Neuron (in vitro differentiated cells): ENCODE data around the gene RAB20.

Source experiments
- H2AFZ ChIP-seq: one replicate; pipeline ENCODE4 v1.6.1; 2013; ENCODE audit warnings: low read depth, mild to moderate bottlenecking, inconsistent platforms, low read length, moderate library complexity
- H3K27me3 ChIP-seq: one replicate; pipeline ENCODE4 v1.6.1; 2013; ENCODE audit warnings: low read length; ENCODE audit not compliant: insufficient read depth
- H3K36me3 ChIP-seq: one replicate; pipeline ENCODE4 v1.6.1; 2013; ENCODE audit warnings: low read length; ENCODE audit not compliant: insufficient read depth
- H3K4me1 ChIP-seq: one replicate; pipeline ENCODE4 v1.6.1; 2013; ENCODE audit warnings: low read length; ENCODE audit not compliant: insufficient read depth
- H3K4me3 ChIP-seq: 2 replicates; pipeline ENCODE4 v1.5.1; 2013; ENCODE audit warnings: mild to moderate bottlenecking, low read length, moderate library complexity
- H3K9me3 ChIP-seq: one replicate; pipeline ENCODE4 v1.6.1; 2013; ENCODE audit warnings: low read length

RAB20 gene

GRCh38 chr13:110517505-110518225 lies 43.9 kb downstream of the RAB20 start:
- no peaks in the 10 kb centered on the region for H3K27me3 ChIP-seq
- H3K4me1 ChIP-seq: no peaks in the 10 kb centered on the region
- peaks cover 11% of the 10 kb centered on the region for H3K9me3 ChIP-seq
- H3K36me3 ChIP-seq: peaks cover 16% of the 10 kb centered on the region
- no peak overlapping the region for H2AFZ ChIP-seq
- H3K4me3 ChIP-seq: no peak overlapping the region

- H3K27me3 ChIP-seq: no peaks in the 10 kb centered on the region
- H2AFZ ChIP-seq: no peak overlapping the region
- no peaks in the 10 kb centered on the region for H3K4me1 ChIP-seq
- peaks cover 11% of the 10 kb centered on the region for H3K9me3 ChIP-seq
- no peak overlapping the region for H3K4me3 ChIP-seq
- peaks cover 27% of the 10 kb centered on the region for H3K36me3 ChIP-seq
Observed at GRCh38 chr13:110516500-110516899, 45.0 kb downstream of the RAB20 start.

- H3K4me1 ChIP-seq: no peaks in the 10 kb centered on the region
- H3K36me3 ChIP-seq: peaks cover 59% of the 10 kb centered on the region
- H3K4me3 ChIP-seq: no peak overlapping the region
- H2AFZ ChIP-seq: no peak overlapping the region
- H3K27me3 ChIP-seq: no peaks in the 10 kb centered on the region
- H3K9me3 ChIP-seq: peaks cover 11% of the 10 kb centered on the region
Observed at GRCh38 chr13:110512198-110512740, 49.3 kb downstream of the RAB20 start.

GRCh38 chr13:110511509-110512181 lies 49.9 kb downstream of the RAB20 start:
- Histone ChIP-seq H3K9me3 (peaks cover 11% of the 10 kb centered on the region), H2AFZ (no peak overlapping the region), H3K4me1 (no peaks in the 10 kb centered on the region), H3K4me3 (no peak overlapping the region), H3K27me3 (no peaks in the 10 kb centered on the region), H3K36me3 (peaks cover 65% of the 10 kb centered on the region)

GRCh38 chr13:110509971-110510786 lies 51.3 kb downstream of the RAB20 start:
- H3K27me3 ChIP-seq: no peaks in the 10 kb centered on the region
- H2AFZ ChIP-seq: no peak overlapping the region
- peaks cover 9% of the 10 kb centered on the region for H3K9me3 ChIP-seq
- H3K36me3 ChIP-seq: peaks cover 76% of the 10 kb centered on the region
- H3K4me1 ChIP-seq: no peaks in the 10 kb centered on the region
- no peak overlapping the region for H3K4me3 ChIP-seq

- Histone ChIP-seq H3K36me3 (peaks cover 74% of the 10 kb centered on the region), H3K4me3 (no peak overlapping the region)
Observed at GRCh38 chr13:110509478-110509926, 52.0 kb downstream of the RAB20 start.

GRCh38 chr13:110507678-110508381 lies 53.7 kb downstream of the RAB20 start:
- Histone ChIP-seq H3K27me3 (no peaks in the 10 kb centered on the region), H3K36me3 (peaks cover 77% of the 10 kb centered on the region), H2AFZ (no peak overlapping the region), H3K4me3 (no peak overlapping the region), H3K9me3 (no peaks in the 10 kb centered on the region), H3K4me1 (no peaks in the 10 kb centered on the region)

More at GRCh38 chr13:110509478-110509926, 52.0 kb downstream of the RAB20 start:
- Histone ChIP-seq H2AFZ (no peak overlapping the region), H3K9me3 (peaks cover 8% of the 10 kb centered on the region), H3K27me3 (no peaks in the 10 kb centered on the region), H3K4me1 (no peaks in the 10 kb centered on the region)

GRCh38 chr13:110506859-110507566 lies 54.5 kb downstream of the RAB20 start:
- H3K36me3 ChIP-seq: peaks cover 77% of the 10 kb centered on the region
- H3K4me3 ChIP-seq: no peak overlapping the region

GRCh38 chr13:110506396-110506795 lies 55.1 kb downstream of the RAB20 start:
- Histone ChIP-seq H3K27me3 (no peaks in the 10 kb centered on the region), H3K4me1 (no peaks in the 10 kb centered on the region), H3K4me3 (no peak overlapping the region), H2AFZ (no peak overlapping the region), H3K9me3 (no peaks in the 10 kb centered on the region), H3K36me3 (peaks cover 78% of the 10 kb centered on the region)

More at GRCh38 chr13:110506859-110507566, 54.5 kb downstream of the RAB20 start:
- Histone ChIP-seq H3K9me3 (no peaks in the 10 kb centered on the region), H3K27me3 (no peaks in the 10 kb centered on the region), H2AFZ (no peak overlapping the region), H3K4me1 (no peaks in the 10 kb centered on the region)

GRCh38 chr13:110505594-110505993 lies 55.9 kb downstream of the RAB20 start:
- Histone ChIP-seq H3K4me1 (no peaks in the 10 kb centered on the region), H3K27me3 (no peaks in the 10 kb centered on the region), H3K9me3 (no peaks in the 10 kb centered on the region), H3K36me3 (peaks cover 83% of the 10 kb centered on the region), H3K4me3 (no peak overlapping the region), H2AFZ (no peak overlapping the region)

GRCh38 chr13:110503979-110504499 lies 57.5 kb downstream of the RAB20 start:
- H3K4me1 ChIP-seq: no peaks in the 10 kb centered on the region
- H3K36me3 ChIP-seq: peaks cover 85% of the 10 kb centered on the region
- no peak overlapping the region for H2AFZ ChIP-seq
- H3K4me3 ChIP-seq: no peak overlapping the region
- H3K9me3 ChIP-seq: no peaks in the 10 kb centered on the region
- H3K27me3 ChIP-seq: no peaks in the 10 kb centered on the region
